Measurements from ENCODE around the gene TCF25.

DNA sequence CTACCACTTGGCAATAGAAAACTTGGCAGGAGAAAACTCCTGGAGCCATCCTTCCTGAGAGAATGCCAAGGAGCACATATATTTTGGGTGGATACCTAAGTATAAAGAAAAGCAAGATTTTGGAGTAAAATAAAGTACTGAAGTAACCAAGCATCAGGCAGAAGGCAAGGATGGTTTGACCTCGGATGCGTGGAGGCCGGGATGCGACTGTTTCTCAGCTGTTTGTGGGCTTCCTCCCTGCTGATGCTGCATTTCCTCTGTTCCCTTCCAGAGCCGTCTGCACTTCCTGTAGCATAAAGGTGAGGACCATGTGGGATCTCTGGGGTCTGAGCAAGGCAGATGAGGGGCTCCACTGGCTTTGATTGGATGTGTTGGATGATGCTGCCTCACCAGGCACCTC is 5.5 kb upstream of the TCF25 start:
- TF ChIP-seq, protein P1, sequence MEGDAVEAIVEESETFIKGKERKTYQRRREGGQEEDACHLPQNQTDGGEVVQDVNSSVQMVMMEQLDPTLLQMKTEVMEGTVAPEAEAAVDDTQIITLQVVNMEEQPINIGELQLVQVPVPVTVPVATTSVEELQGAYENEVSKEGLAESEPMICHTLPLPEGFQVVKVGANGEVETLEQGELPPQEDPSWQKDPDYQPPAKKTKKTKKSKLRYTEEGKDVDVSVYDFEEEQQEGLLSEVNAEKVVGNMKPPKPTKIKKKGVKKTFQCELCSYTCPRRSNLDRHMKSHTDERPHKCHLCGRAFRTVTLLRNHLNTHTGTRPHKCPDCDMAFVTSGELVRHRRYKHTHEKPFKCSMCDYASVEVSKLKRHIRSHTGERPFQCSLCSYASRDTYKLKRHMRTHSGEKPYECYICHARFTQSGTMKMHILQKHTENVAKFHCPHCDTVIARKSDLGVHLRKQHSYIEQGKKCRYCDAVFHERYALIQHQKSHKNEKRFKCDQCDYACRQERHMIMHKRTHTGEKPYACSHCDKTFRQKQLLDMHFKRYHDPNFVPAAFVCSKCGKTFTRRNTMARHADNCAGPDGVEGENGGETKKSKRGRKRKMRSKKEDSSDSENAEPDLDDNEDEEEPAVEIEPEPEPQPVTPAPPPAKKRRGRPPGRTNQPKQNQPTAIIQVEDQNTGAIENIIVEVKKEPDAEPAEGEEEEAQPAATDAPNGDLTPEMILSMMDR (IDR thresholded peaks at IDR 0.05): no peak
- TF ChIP-seq POLR2A (IDR thresholded peaks at IDR 0.05): no peak

Data from thyroid gland (tissue), 4 donors.